ENCODE results near the gene THSD4. TPM values are rescaled to one million over a fixed set of nuclear protein-coding genes. Genes with fewer than 3 reads are reported as not detected.

Gene THSD4
- total RNA-seq, 1 donor from 2014 or later, result not detected

DNA sequence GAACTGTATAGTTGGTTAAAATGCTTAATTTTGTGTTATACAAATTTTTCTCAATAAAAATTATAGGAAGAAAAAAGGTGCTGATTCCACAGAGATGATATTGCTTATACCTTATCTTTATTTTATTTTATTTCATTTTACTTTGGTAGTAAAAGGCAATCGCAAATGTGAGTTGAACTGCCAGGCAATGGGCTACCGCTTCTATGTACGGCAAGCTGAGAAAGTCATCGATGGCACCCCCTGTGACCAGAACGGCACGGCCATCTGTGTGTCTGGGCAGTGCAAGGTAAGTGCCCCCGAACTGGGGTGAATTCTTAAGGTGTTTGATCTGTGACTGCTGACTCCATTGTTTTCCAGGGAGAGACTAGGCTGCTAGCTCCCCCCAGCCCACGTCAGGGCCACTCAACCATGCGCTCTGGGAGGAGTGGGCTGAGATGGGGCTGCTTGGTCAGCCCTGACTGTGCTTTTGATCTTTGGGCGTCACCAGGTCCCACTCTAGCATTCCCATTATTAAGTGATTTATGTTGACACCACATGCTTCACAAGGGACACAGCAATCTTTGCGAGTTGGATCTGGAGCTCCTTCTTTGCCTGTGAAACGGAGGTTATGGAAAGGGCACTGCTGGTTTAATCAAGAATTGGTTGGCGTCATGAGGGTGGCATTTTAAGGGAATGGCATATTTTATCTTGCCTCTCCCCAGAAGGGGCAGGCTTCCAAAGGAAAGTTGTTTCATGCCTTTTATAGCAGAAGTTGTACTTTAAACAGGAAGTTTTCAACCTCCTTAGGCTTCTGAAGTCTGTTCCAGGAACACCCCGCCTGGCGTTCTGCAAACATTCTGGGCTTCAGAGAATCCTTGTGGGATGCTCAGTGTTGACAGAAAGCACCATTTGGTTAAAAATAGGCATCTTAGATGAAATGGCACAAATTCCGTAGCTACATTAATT, 296.5 kb downstream of the THSD4 start:
- H3K27ac Mint-ChIP-seq, result no peak overlapping the region
- no peaks in the 10 kb centered on the region for H3K4me1 Mint-ChIP-seq (ENCODE audit: low read depth)
- H3K9me3 Mint-ChIP-seq, result no peaks in the 10 kb centered on the region
- peaks cover 5% of the 10 kb centered on the region for H3K27me3 Mint-ChIP-seq (ENCODE audit: low read depth)
- intact Hi-C loops (cut with micrococcal nuclease), result no loop called here
- no peak for DNase-seq (ENCODE audit: low spot score)
- no peaks in the 10 kb centered on the region for H3K36me3 Mint-ChIP-seq (ENCODE audit: low read depth)
- no peak overlapping the region for H3K4me3 Mint-ChIP-seq (ENCODE audit: low read depth)

DNA sequence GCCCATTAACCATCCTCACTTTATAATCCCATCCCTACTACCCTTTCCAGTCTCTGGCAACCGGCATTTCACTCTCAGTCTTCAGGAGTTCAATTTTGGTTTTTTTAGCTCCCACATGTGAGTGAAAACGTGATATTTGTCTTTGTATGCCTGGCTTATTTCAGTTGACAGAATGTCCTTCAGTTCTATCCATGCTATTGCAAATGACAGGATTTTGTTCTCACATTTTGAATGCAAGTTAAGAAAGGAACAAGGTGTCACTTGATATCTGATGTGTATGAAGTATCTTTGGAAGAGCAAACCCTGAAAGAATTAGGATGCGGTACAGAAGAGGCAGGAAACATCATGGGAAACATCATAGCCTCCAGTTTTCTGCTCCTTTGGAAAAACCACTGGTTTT, 298.1 kb downstream of the THSD4 start:
- Mint-ChIP-seq H3K4me3 (ENCODE audit: low read depth) (no peak overlapping the region), H3K36me3 (ENCODE audit: low read depth) (no peaks in the 10 kb centered on the region), H3K9me3 (no peaks in the 10 kb centered on the region), H3K27me3 (ENCODE audit: low read depth) (peaks cover 5% of the 10 kb centered on the region), H3K4me1 (ENCODE audit: low read depth) (no peaks in the 10 kb centered on the region), H3K27ac (no peak overlapping the region)
- intact Hi-C loops (cut with micrococcal nuclease), result no loop called here
- DNase-seq (ENCODE audit: low spot score), result no peak

DNA sequence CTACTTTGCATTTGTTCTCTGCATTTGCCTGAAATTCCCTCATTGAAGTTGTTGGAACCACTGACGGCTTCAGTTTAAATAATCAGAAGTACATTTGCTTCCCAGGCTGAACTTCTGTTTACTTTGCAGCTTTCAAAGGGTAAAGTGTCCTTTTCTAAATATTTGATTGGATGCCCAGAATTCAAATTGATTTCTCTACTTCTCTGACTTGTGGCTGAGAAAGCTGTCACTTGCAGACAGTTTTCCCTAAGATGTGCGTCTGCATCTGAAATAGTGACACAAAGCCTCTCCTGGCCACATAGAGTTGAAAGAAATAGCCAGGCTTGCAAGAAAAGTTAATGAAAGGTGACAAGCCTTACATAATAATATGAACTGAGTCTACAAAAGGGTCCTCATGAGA, 299.6 kb downstream of the THSD4 start:
- no peak for DNase-seq (ENCODE audit: low spot score)
- intact Hi-C loops (cut with micrococcal nuclease), result no loop called here
- H3K27ac Mint-ChIP-seq, result no peak overlapping the region
- no peaks in the 10 kb centered on the region for H3K9me3 Mint-ChIP-seq
- peaks cover 5% of the 10 kb centered on the region for H3K27me3 Mint-ChIP-seq (ENCODE audit: low read depth)
- H3K36me3 Mint-ChIP-seq (ENCODE audit: low read depth), result no peaks in the 10 kb centered on the region
- no peaks in the 10 kb centered on the region for H3K4me1 Mint-ChIP-seq (ENCODE audit: low read depth)
- H3K4me3 Mint-ChIP-seq (ENCODE audit: low read depth), result no peak overlapping the region

DNA sequence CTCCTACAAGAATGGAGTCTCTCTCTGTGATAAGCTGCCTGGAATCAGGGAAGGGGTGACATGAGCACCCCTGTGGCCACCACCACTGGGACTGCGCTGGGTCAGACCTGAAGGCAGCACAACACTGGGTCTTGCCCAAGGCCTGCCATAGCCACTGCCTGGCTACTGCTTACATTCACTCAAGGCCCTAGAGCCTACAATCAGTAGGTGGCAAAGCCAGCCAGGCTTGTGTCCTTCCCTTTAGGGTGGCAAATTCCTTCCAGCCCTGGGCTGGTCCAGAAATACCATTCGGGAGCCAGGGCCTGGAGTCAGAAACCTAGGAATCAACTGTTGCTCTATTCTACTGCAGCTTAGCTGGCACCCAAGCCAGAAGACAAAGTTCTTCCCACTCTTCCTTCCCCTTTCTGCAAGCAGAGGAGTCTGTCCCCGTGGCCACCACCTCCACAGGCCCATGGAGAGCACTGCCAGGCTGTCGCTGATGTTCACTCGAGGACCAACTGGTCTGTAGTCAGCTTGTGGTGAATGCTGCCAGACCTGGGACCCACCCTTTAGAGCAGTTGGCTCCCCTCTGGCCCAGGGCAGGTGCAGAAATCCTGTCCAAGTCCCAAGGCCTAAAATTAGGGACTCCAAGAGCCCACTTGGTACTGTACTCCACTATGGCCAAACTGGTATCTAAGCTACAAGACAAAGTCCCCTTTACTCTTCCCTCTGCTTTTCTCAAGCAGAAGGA, 307.4 kb downstream of the THSD4 start:
- H3K9me3 Mint-ChIP-seq, result no peaks in the 10 kb centered on the region
- H3K4me1 Mint-ChIP-seq (ENCODE audit: low read depth), result no peaks in the 10 kb centered on the region
- H3K36me3 Mint-ChIP-seq (ENCODE audit: low read depth), result no peaks in the 10 kb centered on the region
- intact Hi-C loops (cut with micrococcal nuclease), result no loop called here
- no peak overlapping the region for H3K4me3 Mint-ChIP-seq (ENCODE audit: low read depth)
- no peak overlapping the region for H3K27ac Mint-ChIP-seq
- H3K27me3 Mint-ChIP-seq (ENCODE audit: low read depth), result peaks cover 1% of the 10 kb centered on the region
- no peak for DNase-seq (ENCODE audit: low spot score)

DNA sequence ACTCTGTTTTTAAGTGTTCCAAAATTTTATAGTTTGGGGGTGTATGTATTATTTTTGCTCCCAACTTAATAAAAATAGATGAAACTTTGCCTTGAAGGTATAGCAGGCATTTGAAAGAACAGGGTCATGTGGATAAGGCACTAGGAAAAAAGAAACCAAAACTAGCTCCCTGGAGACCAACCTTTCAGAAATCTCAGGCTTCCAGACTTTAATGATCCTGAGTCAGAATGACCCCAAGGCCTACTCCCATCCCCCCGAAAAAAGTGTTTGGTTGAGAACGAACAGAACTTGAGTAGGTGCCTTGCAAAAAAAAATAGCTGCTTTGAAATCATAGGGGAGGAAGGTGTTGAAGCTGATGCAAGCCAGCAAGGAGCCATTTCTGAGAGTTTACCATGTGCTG, 309.5 kb downstream of the THSD4 start:
- no peaks in the 10 kb centered on the region for H3K36me3 Mint-ChIP-seq (ENCODE audit: low read depth)
- peaks cover 5% of the 10 kb centered on the region for H3K27me3 Mint-ChIP-seq (ENCODE audit: low read depth)
- no peaks in the 10 kb centered on the region for H3K9me3 Mint-ChIP-seq
- DNase-seq (ENCODE audit: low spot score), result no peak
- H3K4me1 Mint-ChIP-seq (ENCODE audit: low read depth), result no peaks in the 10 kb centered on the region
- intact Hi-C loops (cut with micrococcal nuclease), result no loop called here
- H3K27ac Mint-ChIP-seq, result no peak overlapping the region
- no peak overlapping the region for H3K4me3 Mint-ChIP-seq (ENCODE audit: low read depth)

DNA sequence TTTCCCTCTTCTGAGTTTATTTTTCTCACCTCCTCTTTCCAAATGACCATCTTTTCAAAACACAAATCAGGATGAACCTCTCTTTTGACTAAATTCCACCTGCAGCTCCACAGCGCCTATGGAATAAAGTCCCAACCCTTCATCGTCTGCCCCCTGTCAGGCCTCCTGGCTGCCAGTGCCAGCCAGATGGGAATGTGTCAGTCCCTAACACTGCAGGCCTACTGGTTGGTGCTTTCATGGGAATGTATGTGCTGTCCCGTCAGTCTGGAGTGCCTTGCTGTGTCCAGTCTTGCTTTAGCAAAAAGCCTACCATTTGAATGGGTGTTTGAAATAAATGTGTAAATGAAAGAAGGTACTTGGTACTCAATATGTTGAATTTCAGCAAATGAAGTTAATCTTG, 310.1 kb downstream of the THSD4 start:
- Mint-ChIP-seq H3K27me3 (ENCODE audit: low read depth) (peaks cover 5% of the 10 kb centered on the region), H3K9me3 (no peaks in the 10 kb centered on the region), H3K4me3 (ENCODE audit: low read depth) (no peak overlapping the region), H3K27ac (no peak overlapping the region), H3K36me3 (ENCODE audit: low read depth) (no peaks in the 10 kb centered on the region), H3K4me1 (ENCODE audit: low read depth) (no peaks in the 10 kb centered on the region)
- DNase-seq (ENCODE audit: low spot score), result no peak
- intact Hi-C loops (cut with micrococcal nuclease), result no loop called here

DNA sequence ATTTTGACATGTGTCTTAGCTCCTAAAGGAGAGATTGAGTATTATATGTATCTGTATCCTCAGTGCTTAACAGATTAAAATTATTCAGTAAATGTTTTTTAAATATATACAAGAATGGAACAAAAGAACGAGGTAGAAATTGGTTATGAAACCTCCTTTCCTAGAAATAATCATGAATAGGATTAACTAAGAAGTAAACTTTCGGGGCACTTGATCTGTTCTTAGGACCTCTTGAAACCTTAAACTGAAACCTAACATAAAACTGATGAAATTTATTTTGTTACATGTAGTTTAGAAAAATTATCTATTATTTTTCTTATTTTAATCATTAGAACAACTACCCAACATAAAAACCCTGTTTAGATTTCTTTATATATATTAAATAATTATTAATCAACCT, 311.5 kb downstream of the THSD4 start:
- Mint-ChIP-seq H3K27me3 (ENCODE audit: low read depth) (peaks cover 8% of the 10 kb centered on the region), H3K4me1 (ENCODE audit: low read depth) (no peaks in the 10 kb centered on the region)

DNA sequence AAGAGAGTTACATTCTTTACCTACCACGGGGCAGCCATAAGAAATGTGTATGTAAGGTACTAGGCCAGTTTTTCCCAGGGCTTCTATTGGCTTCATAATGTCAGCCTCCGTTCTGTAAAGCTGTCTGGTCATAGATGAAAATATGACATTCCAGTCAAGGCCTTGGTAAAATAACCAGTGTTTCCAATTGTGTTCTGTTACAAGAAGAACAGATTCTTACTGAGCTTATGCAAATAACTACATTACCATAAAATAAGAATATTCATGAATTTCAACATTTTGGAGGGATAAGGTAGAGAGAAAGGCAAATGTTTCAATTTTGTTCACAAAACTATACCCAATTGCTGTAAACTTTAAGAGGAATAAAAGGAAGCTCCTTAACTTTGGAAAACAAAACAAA, 315.5 kb downstream of the THSD4 start:
- H3K4me1 Mint-ChIP-seq (ENCODE audit: low read depth), result no peaks in the 10 kb centered on the region
- DNase-seq (ENCODE audit: low spot score), result no peak
- H3K36me3 Mint-ChIP-seq (ENCODE audit: low read depth), result no peaks in the 10 kb centered on the region
- no peak overlapping the region for H3K27ac Mint-ChIP-seq
- intact Hi-C loops (cut with micrococcal nuclease), result no loop called here
- H3K4me3 Mint-ChIP-seq (ENCODE audit: low read depth), result no peak overlapping the region
- no peaks in the 10 kb centered on the region for H3K9me3 Mint-ChIP-seq
- H3K27me3 Mint-ChIP-seq (ENCODE audit: low read depth), result peaks cover 12% of the 10 kb centered on the region

More for the DNA sequence above, 311.5 kb downstream of the THSD4 start:
- H3K9me3 Mint-ChIP-seq, result no peaks in the 10 kb centered on the region
- no peak overlapping the region for H3K4me3 Mint-ChIP-seq (ENCODE audit: low read depth)
- intact Hi-C loops (cut with micrococcal nuclease), result no loop called here
- H3K27ac Mint-ChIP-seq, result no peak overlapping the region
- H3K36me3 Mint-ChIP-seq (ENCODE audit: low read depth), result no peaks in the 10 kb centered on the region
- DNase-seq (ENCODE audit: low spot score), result no peak

DNA sequence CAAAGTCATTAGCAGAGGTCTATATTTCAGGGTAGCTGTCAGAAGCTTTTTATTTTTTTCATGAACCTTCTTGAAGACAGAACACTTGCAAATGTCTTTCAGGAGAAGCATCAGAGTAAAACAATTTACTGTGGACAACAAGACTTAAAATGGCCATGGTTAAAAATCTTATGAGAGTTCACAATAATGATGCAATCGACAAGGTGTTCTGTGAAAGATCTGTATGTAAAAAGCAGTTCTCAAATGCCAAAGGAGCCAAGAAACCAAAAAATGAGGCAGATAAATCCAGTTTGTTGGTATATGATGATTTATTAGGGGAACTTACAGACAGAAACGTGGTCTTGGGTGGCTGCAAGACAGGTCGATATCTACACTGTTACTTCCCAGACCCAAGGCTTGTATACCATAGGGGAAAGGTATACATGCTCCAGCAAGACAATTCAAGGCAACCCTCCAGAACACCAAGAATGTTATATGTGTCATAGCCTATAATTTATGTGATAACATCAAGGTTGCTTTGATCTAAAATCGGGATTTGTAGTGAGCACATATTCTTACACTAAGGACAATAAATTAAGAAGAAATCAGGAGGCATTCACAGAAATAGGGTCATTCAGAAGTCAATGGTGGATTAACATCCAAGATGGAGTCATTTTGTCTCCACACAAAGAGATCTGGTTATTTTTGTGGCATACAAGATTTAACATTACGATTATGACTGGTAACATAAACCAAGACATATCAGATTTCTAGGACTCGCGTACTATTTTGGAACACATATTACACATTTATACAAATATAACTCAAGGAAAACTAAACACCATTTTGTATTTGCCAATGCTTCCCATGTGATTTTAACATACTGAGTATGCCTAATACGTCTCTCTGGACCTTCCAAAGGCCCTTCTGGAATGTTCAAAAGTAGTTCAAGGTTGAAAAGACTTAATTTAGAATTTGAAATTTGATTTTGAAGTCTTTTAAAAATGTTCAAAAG, 316.4 kb downstream of the THSD4 start:
- Mint-ChIP-seq H3K27me3 (ENCODE audit: low read depth) (peaks cover 12% of the 10 kb centered on the region), H3K4me1 (ENCODE audit: low read depth) (no peaks in the 10 kb centered on the region), H3K4me3 (ENCODE audit: low read depth) (no peak overlapping the region), H3K36me3 (ENCODE audit: low read depth) (no peaks in the 10 kb centered on the region), H3K27ac (no peak overlapping the region), H3K9me3 (no peaks in the 10 kb centered on the region)
- DNase-seq (ENCODE audit: low spot score), result no peak
- intact Hi-C loops (cut with micrococcal nuclease), result no loop called here

DNA sequence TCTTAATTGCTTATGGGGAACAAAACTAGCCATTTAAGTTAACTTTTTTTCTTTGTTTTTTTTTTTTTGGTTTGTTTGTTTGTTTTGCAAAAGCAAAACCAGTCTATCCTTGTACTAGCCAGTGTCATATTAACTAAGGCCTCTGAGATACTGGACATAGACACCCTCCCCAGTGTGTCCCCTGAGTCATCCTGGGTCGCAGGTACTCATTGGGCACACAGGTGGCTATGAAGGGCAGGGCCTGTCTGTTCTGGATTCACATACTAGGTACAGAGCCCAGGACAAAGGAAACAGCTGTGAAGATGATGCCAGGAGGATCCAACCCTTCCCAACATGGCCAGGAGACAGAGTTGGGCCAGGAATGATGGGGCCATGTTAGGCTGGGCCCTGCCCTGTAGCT, 318.1 kb downstream of the THSD4 start:
- no peak overlapping the region for H3K27ac Mint-ChIP-seq
- no peaks in the 10 kb centered on the region for H3K9me3 Mint-ChIP-seq
- intact Hi-C loops (cut with micrococcal nuclease), result no loop called here
- H3K4me1 Mint-ChIP-seq (ENCODE audit: low read depth), result no peaks in the 10 kb centered on the region
- no peak overlapping the region for H3K4me3 Mint-ChIP-seq (ENCODE audit: low read depth)
- no peaks in the 10 kb centered on the region for H3K36me3 Mint-ChIP-seq (ENCODE audit: low read depth)
- H3K27me3 Mint-ChIP-seq (ENCODE audit: low read depth), result peaks cover 14% of the 10 kb centered on the region
- no peak for DNase-seq (ENCODE audit: low spot score)

DNA sequence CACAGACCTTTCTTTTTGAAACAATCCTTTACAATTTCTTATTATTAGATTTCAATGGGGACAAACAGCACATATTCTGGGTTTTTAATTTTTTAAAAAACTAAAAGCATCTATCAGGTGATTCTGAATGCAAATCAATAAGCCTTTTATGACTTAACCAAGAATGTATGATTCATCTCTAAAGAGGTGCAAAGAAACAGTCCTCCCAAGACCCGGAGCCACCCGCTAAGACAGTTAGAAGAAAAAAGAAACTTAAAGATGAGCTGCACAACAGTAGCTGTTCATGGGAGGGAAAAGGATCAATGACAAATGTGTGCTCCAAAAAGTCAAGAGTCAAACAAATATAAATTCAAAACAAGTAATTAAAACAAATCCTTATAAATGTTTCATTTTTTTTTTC, 319.5 kb downstream of the THSD4 start:
- no peaks in the 10 kb centered on the region for H3K4me1 Mint-ChIP-seq (ENCODE audit: low read depth)
- peaks cover 12% of the 10 kb centered on the region for H3K27me3 Mint-ChIP-seq (ENCODE audit: low read depth)
- no peaks in the 10 kb centered on the region for H3K9me3 Mint-ChIP-seq
- H3K4me3 Mint-ChIP-seq (ENCODE audit: low read depth), result no peak overlapping the region
- H3K27ac Mint-ChIP-seq, result no peak overlapping the region
- H3K36me3 Mint-ChIP-seq (ENCODE audit: low read depth), result no peaks in the 10 kb centered on the region
- DNase-seq (ENCODE audit: low spot score), result no peak
- intact Hi-C loops (cut with micrococcal nuclease), result no loop called here

DNA sequence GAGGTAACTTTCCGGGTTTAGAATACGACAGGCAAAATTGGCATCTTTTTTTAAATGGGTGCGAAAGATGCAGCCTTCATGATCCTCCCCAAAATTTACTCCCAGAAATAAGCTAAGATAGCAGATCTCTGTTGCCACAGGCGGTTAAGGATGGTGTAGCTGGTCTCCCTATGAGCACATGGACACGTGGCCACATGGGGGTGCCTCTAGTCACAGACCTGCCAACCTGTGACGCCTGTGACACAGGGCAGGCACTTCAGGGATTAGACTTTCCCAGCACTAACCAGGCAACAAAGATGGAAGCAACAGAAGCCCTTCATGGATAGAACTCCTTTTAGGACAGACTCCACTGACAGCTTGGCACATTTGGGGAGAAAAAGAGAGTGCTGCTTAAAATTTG, 320.3 kb downstream of the THSD4 start:
- intact Hi-C loops (cut with micrococcal nuclease), result no loop called here
- peaks cover 14% of the 10 kb centered on the region for H3K27me3 Mint-ChIP-seq (ENCODE audit: low read depth)
- no peak overlapping the region for H3K27ac Mint-ChIP-seq
- H3K9me3 Mint-ChIP-seq, result no peaks in the 10 kb centered on the region
- H3K36me3 Mint-ChIP-seq (ENCODE audit: low read depth), result no peaks in the 10 kb centered on the region
- no peaks in the 10 kb centered on the region for H3K4me1 Mint-ChIP-seq (ENCODE audit: low read depth)
- no peak overlapping the region for H3K4me3 Mint-ChIP-seq (ENCODE audit: low read depth)
- DNase-seq (ENCODE audit: low spot score), result no peak
